ENCODE data around the gene RAB3B. TPM values are rescaled to one million over a fixed set of nuclear protein-coding genes. Genes with fewer than 3 reads are reported as not detected.
"Not testable (repeated sequence)": the region's sequence is repeated elsewhere in the genome, so short reads cannot be mapped to it uniquely, and the experiment has no call there.

The RAB3B gene
- total and polyA plus RNA-seq, 7 donors = under 0.01 to 0.04 TPM; not detected in 5

DNA sequence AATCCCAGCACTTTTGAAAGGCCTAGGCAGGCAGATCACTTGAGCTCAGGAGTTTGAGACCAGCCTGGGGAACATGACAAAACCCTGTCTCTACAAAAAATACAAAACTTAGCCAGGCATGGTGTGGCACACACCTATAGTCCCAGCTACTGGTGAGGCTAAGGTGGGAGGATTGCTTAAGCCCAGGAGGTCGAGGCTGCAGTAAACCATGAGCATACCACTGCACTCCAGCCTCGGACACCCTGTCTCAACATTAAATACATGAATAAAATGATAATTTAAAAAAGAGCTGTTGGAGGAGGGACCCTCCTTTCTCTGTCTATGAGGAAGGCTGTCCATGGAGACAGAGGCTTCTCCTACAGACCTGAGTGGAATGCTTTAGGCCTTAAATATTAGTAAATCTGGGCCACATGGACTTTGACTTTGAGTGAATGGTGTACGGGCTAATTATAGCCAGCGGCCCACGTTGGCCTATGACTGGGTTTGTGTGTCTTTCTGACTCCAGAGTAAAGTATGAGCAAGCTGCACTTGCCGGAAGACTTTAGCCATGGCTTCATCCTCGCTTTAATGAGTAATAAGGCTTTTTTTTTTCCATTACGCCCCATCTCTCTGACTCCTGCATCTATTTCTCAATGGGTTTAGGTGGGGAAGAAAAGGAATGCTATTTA is 21.3 kb downstream of the RAB3B start:
- Histone ChIP-seq H3K4me3 (no peak overlapping the region), H3K36me3 (ENCODE audit: insufficient read depth in 1 of 2, low read depth in 1 of 2) (no peaks in the 10 kb centered on the region), H3K9me3 (no peaks in the 10 kb centered on the region), H3K27me3 (ENCODE audit: insufficient read depth in 3 of 3, low read length in 2 of 3) (peaks cover 0 to 4% (median 0%) of the 10 kb centered on the region in 3 donors), H3K27ac (no peak overlapping the region), H3K4me1 (no peaks in the 10 kb centered on the region)
- ATAC-seq (no peak), DNase-seq (no peak)
- WGBS, 3 donors = 78 to 81% (median 81%) methylated on average over 8 of the region's 8 CpGs
- TF ChIP-seq CTCF (IDR thresholded peaks at IDR 0.05) = no peak
- intact Hi-C loops (cut with DNase I) = no loop called here

DNA sequence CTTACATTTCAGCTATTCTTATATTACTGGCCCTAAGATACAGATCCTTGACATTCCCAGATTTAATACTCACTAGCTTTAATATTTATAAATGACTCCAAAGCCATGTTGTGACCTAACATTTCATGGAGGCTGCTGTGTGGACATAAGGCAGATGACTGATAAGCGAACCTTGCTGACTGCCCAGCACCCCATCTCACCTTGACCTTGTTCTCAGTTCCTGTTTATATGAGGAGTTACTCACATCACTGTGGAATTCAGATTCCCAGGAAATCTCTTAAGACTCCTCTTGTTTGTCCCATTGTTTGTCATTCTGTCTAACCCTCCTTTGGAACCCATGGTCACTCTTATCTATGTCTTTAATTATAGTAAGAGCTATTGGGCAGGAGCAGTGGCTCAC is 21.9 kb downstream of the RAB3B start:
- WGBS, 3 donors = 84 to 95% (median 84%) methylated on average over 1 of the region's 1 CpG
- H3K27ac ChIP-seq = no peak overlapping the region

GRCh38 chr1:51967213-51967791 is 23.2 kb downstream of the RAB3B start:
- H3K27ac ChIP-seq; H3K4me1 ChIP-seq; H3K36me3 ChIP-seq (ENCODE audit: insufficient read depth in 1 of 2, low read depth in 1 of 2); H3K9me3 ChIP-seq; DNase-seq; ATAC-seq; H3K4me3 ChIP-seq; intact Hi-C loops (cut with DNase I): not testable (repeated sequence)
- 95 to 96% (median 96%) methylated on average over 1 of the region's 1 CpG for WGBS, 3 donors
- H3K27me3 ChIP-seq (ENCODE audit: insufficient read depth in 3 of 3, low read length in 2 of 3) = peaks cover 0 to 14% (median 0%) of the 10 kb centered on the region in 3 donors

More for the DNA sequence above, 21.9 kb downstream of the RAB3B start:
- Histone ChIP-seq H3K4me1 (no peaks in the 10 kb centered on the region), H3K36me3 (ENCODE audit: insufficient read depth in 1 of 2, low read depth in 1 of 2) (no peaks in the 10 kb centered on the region), H3K4me3 (no peak overlapping the region), H3K9me3 (no peaks in the 10 kb centered on the region), H3K27me3 (ENCODE audit: insufficient read depth in 3 of 3, low read length in 2 of 3) (peaks cover 0 to 10% (median 0%) of the 10 kb centered on the region in 3 donors)
- ATAC-seq = no peak
- intact Hi-C loops (cut with DNase I) = no loop called here
- TF ChIP-seq CTCF (IDR thresholded peaks at IDR 0.05) = no peak
- no peak for DNase-seq

DNA sequence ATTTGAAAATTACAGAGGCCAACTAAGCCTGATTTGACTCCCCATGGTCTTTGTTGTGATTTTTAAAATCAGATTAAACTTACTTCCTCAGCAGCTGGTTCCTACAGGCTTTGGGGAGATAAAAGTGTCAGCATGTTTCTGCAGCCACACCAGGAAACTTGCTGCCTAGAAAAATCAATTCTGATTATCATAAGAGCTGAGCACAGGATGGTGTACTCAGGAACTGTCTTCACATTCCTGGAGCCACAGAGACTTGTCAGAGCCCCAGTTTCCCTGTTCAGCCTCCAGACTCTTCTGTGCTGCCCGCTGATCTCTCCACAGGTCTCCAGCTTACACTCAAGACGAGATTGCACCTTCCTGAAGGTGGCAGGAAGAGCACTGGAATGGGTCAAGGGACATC is 23.9 kb downstream of the RAB3B start:
- Histone ChIP-seq H3K4me3 (no peak overlapping the region), H3K27ac (no peak overlapping the region), H3K27me3 (ENCODE audit: insufficient read depth in 3 of 3, low read length in 2 of 3) (peaks cover 0 to 14% (median 0%) of the 10 kb centered on the region in 3 donors), H3K4me1 (no peaks in the 10 kb centered on the region), H3K9me3 (no peaks in the 10 kb centered on the region), H3K36me3 (ENCODE audit: insufficient read depth in 1 of 2, low read depth in 1 of 2) (no peaks in the 10 kb centered on the region)
- TF ChIP-seq CTCF (IDR thresholded peaks at IDR 0.05) = no peak
- ATAC-seq (no peak), DNase-seq (no peak)
- intact Hi-C loops (cut with DNase I) = no loop called here
- 74 to 78% (median 78%) methylated on average over 2 of the region's 2 CpGs for WGBS, 3 donors

DNA sequence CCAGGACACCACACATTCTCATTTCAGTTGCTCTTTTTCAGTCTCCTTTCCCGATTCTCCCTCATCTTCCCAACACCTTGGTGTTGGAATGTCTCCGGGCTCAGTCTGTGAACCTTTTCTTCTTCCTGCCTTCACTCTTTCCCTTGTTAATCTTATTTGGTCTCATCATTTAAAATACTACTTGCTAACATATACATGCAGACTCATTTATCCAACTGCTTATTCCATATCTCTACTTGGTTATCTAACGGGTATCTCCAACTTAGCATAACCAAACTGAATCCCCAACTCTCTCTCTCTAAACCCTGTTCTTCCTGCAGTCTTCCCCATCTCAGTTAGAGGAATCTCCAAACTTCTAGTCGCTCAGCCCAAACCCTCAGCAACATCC is 26.2 kb downstream of the RAB3B start:
- no peak for TF ChIP-seq CTCF (IDR thresholded peaks at IDR 0.05)
- H3K9me3 ChIP-seq = no peaks in the 10 kb centered on the region
- no peaks in the 10 kb centered on the region for H3K36me3 ChIP-seq (ENCODE audit: insufficient read depth in 1 of 2, low read depth in 1 of 2)
- H3K27ac ChIP-seq = no peak overlapping the region
- 81 to 84% (median 82%) methylated on average over 4 of the region's 4 CpGs for WGBS, 3 donors
- no peak overlapping the region for H3K4me3 ChIP-seq
- H3K27me3 ChIP-seq (ENCODE audit: insufficient read depth in 3 of 3, low read length in 2 of 3) = peaks cover 0 to 19% (median 2%) of the 10 kb centered on the region in 3 donors
- intact Hi-C loops (cut with DNase I) = no loop called here
- no peaks in the 10 kb centered on the region for H3K4me1 ChIP-seq
- DNase-seq = no peak
- no peak for ATAC-seq
